ENCODE data around the gene MBP.

Gene MBP

DNA sequence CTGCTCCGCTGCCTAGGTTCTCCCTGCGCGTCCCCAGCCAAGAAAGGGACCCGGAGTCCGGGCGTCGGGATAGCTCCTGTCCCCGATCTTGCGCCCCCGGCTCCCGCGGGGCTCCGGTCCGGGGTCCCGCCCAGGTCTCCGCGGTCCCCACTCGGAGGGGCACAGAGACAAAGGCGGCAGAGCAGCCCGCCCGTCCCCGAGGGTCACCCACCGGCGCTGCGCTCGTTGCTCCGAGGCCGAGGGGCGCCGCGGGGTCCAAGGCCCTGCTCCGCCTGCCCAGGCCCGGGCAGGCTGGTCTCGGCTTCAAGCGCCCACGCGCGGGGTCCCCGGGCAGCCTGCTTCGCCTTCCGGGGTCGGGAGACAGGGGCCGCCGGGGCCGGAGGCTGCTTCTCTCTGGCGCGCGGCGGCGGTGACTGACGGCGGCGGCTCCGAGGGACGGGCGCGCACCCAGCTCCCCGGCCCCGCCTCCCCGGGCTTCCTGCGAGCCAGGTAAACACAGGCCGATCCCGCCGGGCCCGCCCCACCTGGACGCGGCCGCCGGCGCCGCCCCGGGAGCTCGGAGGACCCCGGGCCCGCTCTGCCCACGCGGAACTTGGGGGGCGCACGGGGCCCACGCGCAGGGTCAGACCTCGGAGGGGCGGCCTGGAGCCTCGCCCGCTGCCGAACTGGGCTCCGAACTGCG, at the start of gene MBP:
TSS of gene MBP (minus strand) at position 415 of the 682 bp plus-strand sequence. CDS start 27,522 bp downstream, outside the sequence.
- peak within 1 kb of the TSS; percentile 48 for H3K4me3 ChIP-seq (ENCODE audit: low read depth, low read length)
- no peak for DNase-seq (ENCODE audit: low read depth)

DNA sequence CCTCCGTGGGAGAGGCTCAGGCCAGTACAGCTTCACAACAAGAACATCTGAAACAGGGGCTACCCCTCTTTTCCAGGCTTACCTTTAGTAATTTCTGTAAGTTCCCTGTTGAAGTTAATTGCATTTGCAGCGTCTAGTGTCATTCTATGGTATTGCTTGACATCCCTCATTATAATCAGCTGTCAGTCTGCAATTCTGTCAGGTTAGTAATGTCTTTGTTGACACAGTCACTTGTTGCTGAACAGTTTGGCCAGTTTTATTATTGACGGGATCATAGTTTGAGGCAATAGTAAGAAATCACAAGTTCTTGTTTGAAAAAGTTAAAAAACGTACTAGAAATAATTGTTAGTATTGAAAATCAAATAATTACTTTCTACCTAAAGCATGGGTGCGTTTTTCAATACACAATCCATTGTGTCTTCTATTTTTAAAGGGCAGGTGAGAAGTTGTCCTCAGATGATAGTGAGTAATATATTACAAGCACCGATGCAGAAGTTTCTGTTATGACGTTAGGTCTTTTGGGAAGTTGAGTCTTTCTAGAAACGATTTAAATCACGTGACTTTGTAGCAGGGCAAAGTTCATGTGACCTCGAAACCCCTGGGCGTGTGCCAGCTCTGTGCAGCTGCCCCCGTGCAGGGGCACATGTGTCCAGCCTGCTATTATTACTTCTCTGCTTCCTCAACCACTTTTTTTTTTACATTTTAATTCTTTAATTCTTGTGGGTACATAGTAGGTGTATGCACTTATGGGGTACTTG, 49.5 kb upstream of the MBP start:
- DNase-seq (ENCODE audit: low read depth), result no peak

DNA sequence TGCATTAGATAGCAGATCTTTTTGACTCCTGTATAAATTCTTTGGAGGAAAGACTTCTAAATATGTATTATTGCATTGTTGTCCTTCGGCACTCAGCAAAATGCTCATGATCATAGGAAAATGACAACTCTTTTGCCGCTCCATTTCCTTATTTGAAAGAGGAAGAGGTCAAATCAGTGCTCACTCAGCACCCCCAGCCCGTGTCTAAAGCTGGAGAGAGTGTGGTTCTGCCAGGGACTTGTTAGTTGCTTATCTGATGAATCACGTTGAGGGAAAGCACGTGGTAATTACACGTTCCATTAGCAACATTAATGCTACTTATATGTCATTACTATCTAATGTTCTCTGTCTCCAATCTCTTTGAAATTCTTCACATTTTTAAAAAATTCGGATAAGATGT, 46.0 kb upstream of the MBP start:
- DNase-seq (ENCODE audit: low read depth), result no peak
- no peak overlapping the region for H3K4me3 ChIP-seq (ENCODE audit: low read depth, low read length)

More for the DNA sequence above, 49.5 kb upstream of the MBP start:
- H3K4me3 ChIP-seq (ENCODE audit: low read depth, low read length), result no peak overlapping the region

DNA sequence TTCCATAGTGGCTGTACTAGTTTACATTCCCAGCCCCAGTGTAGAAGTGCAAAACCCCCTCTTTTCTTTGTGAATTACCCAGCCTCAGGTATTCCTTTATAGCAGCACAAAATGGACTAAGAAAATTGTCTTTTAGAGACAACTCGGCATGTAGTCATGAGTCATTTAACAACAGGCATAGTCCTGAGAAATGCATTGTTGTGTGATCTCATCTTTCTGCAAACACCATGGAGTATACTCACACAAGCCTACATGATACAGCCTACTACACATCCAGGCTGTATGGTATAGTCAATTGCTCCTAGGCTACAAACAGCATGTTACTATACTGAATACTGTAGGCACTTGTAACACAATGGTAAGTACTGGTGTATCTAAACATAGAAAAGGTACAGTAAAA, 44.4 kb upstream of the MBP start:
- no peak overlapping the region for H3K4me3 ChIP-seq (ENCODE audit: low read depth, low read length)
- peak; percentile 39 for DNase-seq (ENCODE audit: low read depth)

DNA sequence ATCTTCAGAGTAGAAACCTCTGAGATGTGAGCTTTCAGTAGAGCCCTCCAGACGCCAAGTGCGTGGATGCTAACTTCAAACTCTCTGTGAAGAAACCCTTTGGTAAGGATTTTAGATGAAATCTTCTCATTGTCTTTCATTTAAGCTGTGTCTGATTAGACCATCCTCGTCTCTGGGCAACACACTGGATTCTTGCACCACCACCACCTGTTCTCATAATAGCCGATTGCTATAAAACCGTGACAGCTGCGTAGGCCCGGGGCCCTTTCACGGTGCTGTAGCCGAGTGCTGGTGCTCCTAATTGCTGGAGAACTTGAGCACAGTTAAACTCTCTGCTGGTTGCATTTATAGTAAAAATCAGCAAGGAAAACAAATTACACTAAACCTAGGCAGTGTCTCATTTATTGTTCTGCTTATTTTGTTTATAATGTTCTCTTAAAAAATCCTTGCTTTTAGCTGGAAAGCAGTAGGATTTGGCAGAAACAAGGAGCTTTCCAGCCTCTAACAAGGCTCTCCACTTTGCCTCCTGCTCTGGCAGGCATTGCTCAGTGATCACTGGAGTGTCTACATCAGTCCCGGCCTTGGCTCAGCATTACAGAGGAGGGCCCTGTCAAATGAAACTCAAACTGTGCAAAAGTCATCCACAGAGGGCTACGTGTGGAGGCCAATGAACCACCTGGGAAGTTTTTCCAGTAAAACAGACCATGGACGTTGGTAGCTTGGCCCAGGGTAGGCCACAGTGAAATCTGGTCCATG, 40.9 kb upstream of the MBP start:
- H3K4me3 ChIP-seq (ENCODE audit: low read depth, low read length), result no peak overlapping the region
- DNase-seq (ENCODE audit: low read depth), result no peak

DNA sequence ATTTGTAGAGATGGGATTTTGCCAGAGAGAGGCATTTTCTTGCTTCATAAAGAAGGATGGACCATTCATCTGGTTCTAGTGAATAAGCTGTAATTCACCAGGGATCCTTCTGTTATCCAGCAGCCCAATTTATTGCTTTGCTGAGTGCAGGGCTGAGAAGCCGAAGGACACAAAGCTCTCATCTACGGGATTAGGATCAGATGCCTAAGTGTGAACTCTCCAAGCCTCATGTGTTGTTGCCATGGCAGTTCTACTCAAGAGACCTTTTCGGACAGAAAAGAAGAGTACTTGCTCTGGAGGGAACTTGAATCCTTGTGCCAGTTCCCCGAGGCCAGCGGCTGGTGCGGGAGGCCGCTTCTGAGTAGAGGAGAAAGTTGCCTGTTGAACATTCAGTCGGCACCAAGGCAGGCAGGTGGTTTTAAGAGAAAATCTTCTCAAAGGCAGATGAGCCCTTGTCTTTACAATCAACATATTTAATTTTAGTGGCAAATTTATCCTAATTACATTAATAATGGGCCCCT, 38.4 kb upstream of the MBP start:
- no peak overlapping the region for H3K4me3 ChIP-seq (ENCODE audit: low read depth, low read length)
- DNase-seq (ENCODE audit: low read depth), result no peak

DNA sequence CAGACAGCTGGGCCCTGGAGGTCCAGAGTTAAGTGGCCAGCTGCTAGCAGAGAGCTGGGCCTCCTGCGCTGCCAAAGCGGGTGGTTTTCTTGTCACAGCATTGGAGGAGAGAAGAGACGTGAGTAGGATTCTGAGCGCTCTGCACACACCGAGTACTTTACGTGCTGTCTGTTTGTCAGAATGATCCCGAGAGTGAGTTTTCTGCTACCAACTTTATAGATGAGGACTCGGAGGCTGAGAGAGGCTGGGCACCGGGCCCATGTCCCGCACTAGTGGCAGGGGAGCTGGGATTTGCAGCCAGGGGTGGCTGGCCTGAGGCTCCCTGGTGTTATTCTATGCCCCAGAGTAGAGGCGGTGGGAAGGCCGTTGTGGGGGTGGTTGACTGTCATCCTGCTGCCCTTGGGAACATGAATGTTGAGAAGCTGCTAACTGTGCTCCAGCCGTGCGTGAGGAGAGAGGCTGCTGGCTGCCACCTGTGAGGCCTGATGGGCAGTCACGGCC, 36.3 kb upstream of the MBP start:
- DNase-seq (ENCODE audit: low read depth), result no peak
- H3K4me3 ChIP-seq (ENCODE audit: low read depth, low read length), result no peak overlapping the region

DNA sequence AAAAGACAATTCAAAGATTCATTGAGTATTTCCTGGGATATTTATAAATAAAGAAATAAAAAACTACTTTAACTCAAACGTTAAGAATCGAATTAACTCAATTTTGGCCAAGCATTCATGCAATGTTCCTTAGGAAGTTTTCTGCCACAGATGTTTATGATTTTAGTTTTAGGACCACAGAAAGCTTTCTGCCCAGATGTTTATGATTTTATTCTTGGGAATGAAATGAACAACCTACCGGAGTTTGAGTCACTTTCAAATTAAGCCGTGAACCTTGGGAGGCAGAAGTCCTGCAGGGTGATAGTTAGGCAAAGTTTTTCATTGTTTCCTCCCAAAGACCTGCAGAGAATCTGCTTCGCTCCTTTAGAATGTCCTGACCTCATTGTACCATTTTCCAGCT, 34.7 kb upstream of the MBP start:
- DNase-seq (ENCODE audit: low read depth), result no peak
- H3K4me3 ChIP-seq (ENCODE audit: low read depth, low read length), result no peak overlapping the region

DNA sequence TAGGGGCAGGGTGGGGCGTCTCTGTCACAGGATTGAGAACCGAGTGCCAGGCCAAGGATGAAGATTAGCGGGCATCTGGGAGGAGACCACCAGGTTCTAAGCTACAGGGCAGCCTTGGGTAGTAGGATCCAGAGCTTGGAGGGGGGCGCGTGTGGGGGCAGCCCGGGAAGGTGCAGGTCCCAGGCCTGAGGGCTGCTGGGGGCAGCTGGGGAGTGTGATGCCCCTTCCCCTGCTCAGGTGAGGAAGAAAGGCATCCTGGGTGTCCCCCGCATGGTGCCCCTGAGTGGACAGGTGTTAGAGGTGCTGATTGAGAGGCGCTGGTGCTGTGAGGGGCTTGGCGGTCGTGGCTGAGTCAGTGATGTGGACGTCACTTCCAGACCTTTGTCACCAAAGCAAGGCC, 33.9 kb upstream of the MBP start:
- no peak for DNase-seq (ENCODE audit: low read depth)
- H3K4me3 ChIP-seq (ENCODE audit: low read depth, low read length), result no peak overlapping the region

DNA sequence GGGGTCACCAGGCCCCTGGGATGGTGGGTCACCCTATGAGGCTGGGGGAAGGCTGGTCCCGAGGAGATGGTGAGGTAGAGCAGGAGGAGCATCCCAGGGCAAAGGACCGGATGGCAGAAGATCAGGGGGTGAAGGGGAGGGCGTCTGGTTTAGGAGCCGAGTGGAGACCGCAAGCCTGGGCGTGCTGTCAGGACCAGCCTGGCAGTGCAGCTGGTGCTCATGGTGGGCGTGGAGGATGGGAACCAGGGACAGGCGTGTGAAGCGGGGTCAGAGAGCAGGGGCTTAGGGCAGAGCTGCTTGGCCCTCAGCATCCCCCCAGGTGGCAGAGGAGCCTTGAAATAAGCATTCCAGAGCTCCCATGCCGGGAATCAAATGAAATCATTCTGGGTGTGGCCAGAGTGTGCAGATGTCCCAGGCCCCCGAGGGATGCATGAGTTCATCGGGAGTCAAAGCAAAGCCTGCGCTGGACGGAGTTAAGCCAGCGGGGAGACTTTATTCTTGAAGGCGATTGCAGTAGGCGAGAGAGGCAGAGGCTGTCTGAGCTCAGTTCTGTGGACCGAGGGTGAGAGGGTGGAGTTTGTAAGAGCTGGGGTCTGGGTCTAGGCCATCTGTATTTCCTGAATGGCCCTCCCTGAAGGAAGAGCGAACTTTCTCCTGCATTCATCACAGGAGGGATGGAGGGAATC, 33.1 kb upstream of the MBP start:
- H3K4me3 ChIP-seq (ENCODE audit: low read depth, low read length), result no peak overlapping the region

DNA sequence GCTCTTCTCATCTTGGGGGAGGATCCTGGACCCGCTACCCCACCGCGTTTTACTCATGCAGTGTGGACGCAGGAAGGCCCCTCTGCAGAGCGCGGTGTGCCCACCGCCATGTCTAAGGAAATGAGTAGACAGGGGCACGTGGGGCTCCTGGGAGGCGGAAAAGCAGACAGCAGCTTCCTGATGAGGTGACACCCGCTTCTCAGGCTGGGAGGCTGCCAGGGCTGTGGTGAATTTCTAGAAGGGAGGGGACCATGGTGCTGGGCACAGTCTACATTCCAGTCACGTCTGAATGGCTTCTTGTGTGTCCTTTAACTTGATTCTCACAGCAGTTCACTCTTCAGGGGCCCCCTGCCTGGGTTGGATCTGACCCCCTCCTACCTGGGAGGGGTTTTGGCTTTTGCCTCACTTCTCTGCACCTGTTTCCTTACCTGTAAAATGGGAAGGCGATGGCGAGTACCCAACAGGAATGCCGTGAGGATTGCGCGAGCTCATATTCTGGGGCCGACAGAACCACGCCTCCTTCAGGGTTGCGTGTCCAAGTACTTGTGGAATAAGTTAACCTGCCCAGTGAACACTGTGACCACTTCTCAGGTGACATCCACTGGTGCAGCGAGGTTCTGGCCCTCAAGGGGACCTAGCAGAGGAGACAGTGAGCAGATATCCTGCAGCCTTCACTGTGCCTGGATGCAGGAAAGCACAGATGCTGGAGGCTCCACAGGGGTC, 32.3 kb upstream of the MBP start:
- DNase-seq (ENCODE audit: low read depth), result no peak
- no peak overlapping the region for H3K4me3 ChIP-seq (ENCODE audit: low read depth, low read length)

More for the DNA sequence above, 33.1 kb upstream of the MBP start:
- DNase-seq (ENCODE audit: low read depth), result peak; percentile 32

DNA sequence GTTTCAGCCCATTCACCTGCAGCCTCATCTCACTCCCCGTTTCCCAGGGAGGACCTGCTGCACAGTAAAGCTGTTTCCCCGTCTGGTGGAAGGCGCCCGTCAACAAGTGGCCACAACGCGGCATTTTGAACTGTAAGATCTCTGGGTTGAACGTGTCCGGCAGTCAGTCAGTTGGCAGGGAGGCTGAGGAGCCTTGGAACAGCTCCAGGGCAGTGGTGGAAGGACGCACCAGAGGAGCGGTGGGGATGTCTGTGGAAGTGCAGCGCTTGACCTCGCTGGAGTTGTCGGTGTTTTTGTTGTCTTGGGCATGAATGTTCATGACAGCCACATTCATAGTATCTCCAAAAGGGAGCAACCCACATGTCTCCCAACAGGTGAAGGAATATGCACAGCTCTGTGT, 31.4 kb upstream of the MBP start:
- H3K4me3 ChIP-seq (ENCODE audit: low read depth, low read length), result no peak overlapping the region
- DNase-seq (ENCODE audit: low read depth), result no peak

DNA sequence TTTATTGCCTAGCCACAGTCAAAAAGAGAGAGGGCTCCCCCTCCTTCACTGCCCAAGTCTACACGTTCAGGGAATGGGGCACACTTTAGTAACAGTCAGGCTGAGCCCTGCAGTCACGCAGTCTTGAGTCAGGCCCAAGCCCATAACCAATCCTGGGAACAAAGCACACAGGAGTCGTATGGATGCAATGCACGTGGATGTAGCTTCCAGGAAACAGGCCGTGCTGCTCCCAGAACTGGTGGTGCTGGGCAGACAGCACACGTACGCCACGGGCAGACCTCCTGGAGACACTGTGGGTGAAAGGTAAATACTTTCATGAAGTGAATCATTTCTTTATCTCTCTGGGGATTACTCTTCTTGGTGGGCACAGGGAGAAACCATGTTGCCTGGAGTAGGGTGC, 30.0 kb upstream of the MBP start:
- H3K4me3 ChIP-seq (ENCODE audit: low read depth, low read length), result no peak overlapping the region
- peak; percentile 20 for DNase-seq (ENCODE audit: low read depth)

DNA sequence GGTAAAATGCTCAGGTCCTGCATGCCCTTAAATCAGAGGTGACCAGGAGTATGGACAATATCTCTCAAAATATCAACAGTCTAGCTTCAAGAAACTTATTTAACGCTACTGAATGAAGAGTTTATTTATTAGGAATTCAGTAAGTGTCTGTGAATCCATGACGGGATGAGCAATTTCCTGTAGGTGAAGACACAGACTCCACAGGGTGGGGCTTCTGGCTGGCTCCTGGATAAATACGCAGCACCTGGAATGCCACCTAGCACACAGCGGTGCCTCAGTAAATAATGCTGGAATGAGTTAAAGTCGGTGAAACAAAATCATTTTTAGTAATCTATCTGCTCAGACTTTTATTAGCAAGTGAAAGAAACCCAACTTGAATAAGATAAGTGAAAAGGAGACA, 29.4 kb upstream of the MBP start:
- no peak for DNase-seq (ENCODE audit: low read depth)
- H3K4me3 ChIP-seq (ENCODE audit: low read depth, low read length), result no peak overlapping the region

DNA sequence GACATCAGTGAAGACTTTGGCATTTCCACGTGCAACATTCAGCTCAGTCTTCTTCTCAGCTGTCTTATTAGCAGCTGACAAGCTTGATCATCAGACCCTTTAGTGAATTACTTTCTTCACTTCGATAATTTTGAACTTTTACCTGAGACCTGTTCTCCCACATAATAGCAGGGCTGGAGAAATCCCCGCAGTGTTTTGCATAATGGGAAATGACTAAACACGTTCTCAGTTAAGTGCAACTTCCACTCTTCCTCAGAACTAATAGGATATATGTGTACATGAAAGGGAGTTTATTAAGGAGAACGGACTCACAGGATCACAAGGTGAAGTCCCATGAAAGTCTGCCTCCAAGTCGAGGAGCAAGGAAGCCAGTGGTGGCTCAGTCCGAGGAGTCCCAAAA, 28.8 kb upstream of the MBP start:
- H3K4me3 ChIP-seq (ENCODE audit: low read depth, low read length), result no peak overlapping the region
- DNase-seq (ENCODE audit: low read depth), result no peak

DNA sequence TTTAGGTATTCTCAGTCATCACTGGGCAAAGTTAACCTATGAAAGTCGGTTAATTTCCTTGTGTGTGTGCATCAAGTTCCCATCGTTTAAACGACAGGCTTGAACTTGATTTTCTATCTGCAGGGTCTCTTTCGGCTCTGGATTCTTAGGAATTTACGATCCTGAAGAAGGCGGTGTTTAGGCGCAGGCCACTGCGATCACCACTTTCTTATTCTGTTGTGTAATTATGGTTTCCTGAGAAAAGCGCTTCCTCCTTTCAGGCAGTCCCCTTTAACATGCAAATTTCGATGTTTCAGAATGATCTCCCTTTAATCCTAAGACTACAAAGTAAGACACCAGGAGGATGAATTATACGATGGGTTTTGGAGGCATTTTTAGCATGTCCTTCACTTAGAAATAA, 27.9 kb upstream of the MBP start:
- H3K4me3 ChIP-seq (ENCODE audit: low read depth, low read length), result no peak overlapping the region
- no peak for DNase-seq (ENCODE audit: low read depth)

DNA sequence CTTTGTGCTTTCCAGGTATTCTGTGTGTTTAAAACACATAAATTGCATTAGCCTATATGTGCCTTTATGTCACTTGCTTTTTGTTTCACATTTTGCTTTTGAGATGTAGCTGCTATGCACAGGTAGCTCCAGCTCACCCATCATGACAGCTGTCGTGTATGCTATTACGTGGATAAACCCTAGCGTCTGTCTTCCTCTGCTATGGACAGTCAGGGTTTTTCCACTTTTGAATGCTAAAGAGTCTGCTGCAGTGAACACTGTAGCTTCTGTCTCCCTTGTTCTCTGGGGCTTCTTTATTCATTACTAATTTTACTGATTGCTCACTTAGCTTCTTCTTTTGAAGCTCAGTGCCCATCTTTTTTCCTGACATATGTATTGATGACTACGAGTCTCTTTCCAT, 24.7 kb upstream of the MBP start:
- H3K4me3 ChIP-seq (ENCODE audit: low read depth, low read length), result no peak overlapping the region
- DNase-seq (ENCODE audit: low read depth), result no peak

DNA sequence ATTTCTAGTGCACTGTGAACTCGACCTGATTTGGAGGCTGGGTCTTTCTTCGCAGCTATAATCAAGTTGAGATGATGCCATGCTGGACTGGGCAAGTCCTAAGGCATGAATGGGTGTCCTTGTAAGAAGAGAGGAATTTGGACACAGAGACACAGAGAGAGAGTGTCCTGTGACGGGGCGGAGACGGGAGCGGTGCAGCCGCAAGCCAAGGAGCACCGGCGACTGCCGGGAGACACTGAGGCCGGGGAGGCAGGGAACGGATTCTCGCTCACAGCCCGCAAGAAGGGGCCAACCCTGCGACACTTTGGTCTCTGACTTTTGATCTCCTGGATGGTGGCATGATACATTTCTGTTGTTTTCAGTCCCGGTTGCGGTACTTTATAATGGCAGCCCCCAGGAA, 22.4 kb upstream of the MBP start:
- no peak overlapping the region for H3K4me3 ChIP-seq (ENCODE audit: low read depth, low read length)
- no peak for DNase-seq (ENCODE audit: low read depth)

DNA sequence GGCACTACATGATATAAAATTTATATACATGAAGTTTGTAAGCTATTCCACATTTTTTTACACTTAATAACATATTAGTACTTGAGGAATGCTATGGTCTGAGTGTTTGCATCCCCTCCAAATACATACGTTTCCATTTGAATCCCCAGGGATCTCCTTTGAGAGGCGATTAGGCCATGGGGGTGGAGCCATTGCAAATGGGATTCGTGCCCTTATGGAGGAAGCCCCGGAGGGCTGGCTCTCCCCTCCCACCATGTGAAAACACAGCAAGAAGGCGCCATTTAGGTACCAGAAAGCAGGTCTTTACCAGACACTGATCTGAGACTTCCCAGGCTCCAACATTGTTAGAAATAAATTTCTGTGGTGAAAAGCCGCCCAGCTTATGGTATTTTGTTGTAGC, 20.8 kb upstream of the MBP start:
- no peak overlapping the region for H3K4me3 ChIP-seq (ENCODE audit: low read depth, low read length)
- DNase-seq (ENCODE audit: low read depth), result no peak

Measured in skeletal muscle cell (primary cell).